OCI-LY7 (cell line): ENCODE results near the gene ALDH16A1. TPM values are rescaled to one million over a fixed set of nuclear protein-coding genes. Genes with fewer than 3 reads are reported as not detected.

Experiments
- BruUV-seq: library from RNA; stranded (reverse); fragments of 400-500 nt; replicated peaks from 2 replicates; lab custom pipeline; 2021; lab: Mats Ljungman, UMichigan
- CTCF ChIA-PET: fragments of 300-600 bp; sonication (Branson Sonifier 250); formaldehyde crosslinking; loops from one replicate; lab custom pipeline; 2022; ENCODE audit warnings: antibody characterized with exemption; ENCODE audit not compliant: unreplicated experiment; lab: Charles Lee
- POLR2A ChIA-PET: fragments of 300-600 bp; sonication (Branson Sonifier 250); formaldehyde crosslinking; loops from one replicate; lab custom pipeline; 2022; ENCODE audit warnings: antibody characterized with exemption; lab: Charles Lee
- DNase-seq: peaks from one replicate; pipeline ENCODE4 v3.0.0-alpha.2; 2015; ENCODE audit warnings: low spot score
- H2AFZ ChIP-seq: fragments of 200-600 bp; sonication (generic), shearing (Covaris generic); 2 replicates; pipeline ENCODE4 v1.6.1; 2014; ENCODE audit warnings: mild to moderate bottlenecking, antibody characterized with exemption, low read length, moderate library complexity
- H3K27ac ChIP-seq: fragments of 200-600 bp; sonication (generic); 2 replicates; pipeline ENCODE4 v1.5.1; 2014; ENCODE audit warnings: mixed run types, low read depth, mild to moderate bottlenecking, moderate library complexity, low read length, inconsistent platforms; ENCODE audit not compliant: poor library complexity, severe bottlenecking
- H3K36me3 ChIP-seq: fragments of 200-600 bp; sonication (generic); 2 replicates; pipeline ENCODE4 v1.6.1; 2014; ENCODE audit warnings: mild to moderate bottlenecking, antibody characterized with exemption, low read length, moderate library complexity, mixed read lengths; ENCODE audit not compliant: insufficient read depth
- H3K4me1 ChIP-seq: fragments of 200-600 bp; sonication (generic); 2 replicates; pipeline ENCODE4 v1.5.1; 2014; ENCODE audit warnings: mild to moderate bottlenecking, low read length; ENCODE audit not compliant: insufficient read depth, poor library complexity, severe bottlenecking
- H3K4me2 ChIP-seq: fragments of 200-600 bp; sonication (generic); 2 replicates; pipeline ENCODE4 v1.6.1; 2014; ENCODE audit warnings: mild to moderate bottlenecking, low read length
- H3K4me3 ChIP-seq: fragments of 200-600 bp; sonication (generic); 2 replicates; pipeline ENCODE4 v1.5.1; 2014; ENCODE audit warnings: mild to moderate bottlenecking, low read depth, low read length; ENCODE audit not compliant: poor library complexity, severe bottlenecking
- H3K79me2 ChIP-seq: fragments of 200-600 bp; sonication (generic); 2 replicates; pipeline ENCODE4 v1.6.1; 2016; ENCODE audit warnings: low read depth, mild to moderate bottlenecking, low read length, moderate library complexity, mixed read lengths; ENCODE audit not compliant: insufficient read depth
- H3K9me2 ChIP-seq: fragments of 200-600 bp; sonication (generic); 2 replicates; pipeline ENCODE4 v1.6.1; 2016; ENCODE audit warnings: mild to moderate bottlenecking, low read length, mixed read lengths; ENCODE audit not compliant: insufficient read depth
- H3K9me3 ChIP-seq: fragments of 200-600 bp; sonication (generic); 2 replicates; pipeline ENCODE4 v1.6.1; 2014; ENCODE audit warnings: mild to moderate bottlenecking, mixed run types, low read length, mixed read lengths
- H4K20me1 ChIP-seq: fragments of 200-600 bp; sonication (generic); 2 replicates; pipeline ENCODE4 v1.6.1; 2014; ENCODE audit warnings: mild to moderate bottlenecking, antibody characterized with exemption, low read length, moderate library complexity, mixed read lengths; ENCODE audit not compliant: insufficient read depth
- CTCF ChIP-seq: fragments of 200-600 bp; sonication (generic); conservative IDR thresholded peaks from 2 replicates; pipeline ENCODE4 v1.5.1; 2014; ENCODE audit warnings: mild to moderate bottlenecking, antibody characterized with exemption, low read length, moderate library complexity, mixed read lengths
- EZH2phosphoT487 ChIP-seq: fragments of 200-600 bp; sonication (generic); IDR thresholded peaks from 2 replicates; pipeline ENCODE4 v1.6.1; 2018; ENCODE audit warnings: low read depth, borderline replicate concordance, mild to moderate bottlenecking, mixed run types, antibody characterized with exemption, low read length, moderate library complexity, mixed read lengths
- intact Hi-C: fragments of 100-400 bp; cut with micrococcal nuclease; formaldehyde crosslinking; loops from one replicate; pipeline ENCODE4 v1.10.0; 2022; ENCODE audit not compliant: unreplicated experiment
- total RNA-seq, 2 experiments: library from RNA; depleted of rRNA in 1 of 2; stranded (reverse); fragments of >200 nt in 1 of 2; shearing (Covaris generic) in 1 of 2; gene quantifications; 2 replicates each; pipeline ENCODE4 v1.2.3, GENCODE V29; 2014 to 2022

ALDH16A1 gene
- total RNA-seq, 2 experiments from 2014 or later: 26.0 to 55.4 TPM

DNA sequence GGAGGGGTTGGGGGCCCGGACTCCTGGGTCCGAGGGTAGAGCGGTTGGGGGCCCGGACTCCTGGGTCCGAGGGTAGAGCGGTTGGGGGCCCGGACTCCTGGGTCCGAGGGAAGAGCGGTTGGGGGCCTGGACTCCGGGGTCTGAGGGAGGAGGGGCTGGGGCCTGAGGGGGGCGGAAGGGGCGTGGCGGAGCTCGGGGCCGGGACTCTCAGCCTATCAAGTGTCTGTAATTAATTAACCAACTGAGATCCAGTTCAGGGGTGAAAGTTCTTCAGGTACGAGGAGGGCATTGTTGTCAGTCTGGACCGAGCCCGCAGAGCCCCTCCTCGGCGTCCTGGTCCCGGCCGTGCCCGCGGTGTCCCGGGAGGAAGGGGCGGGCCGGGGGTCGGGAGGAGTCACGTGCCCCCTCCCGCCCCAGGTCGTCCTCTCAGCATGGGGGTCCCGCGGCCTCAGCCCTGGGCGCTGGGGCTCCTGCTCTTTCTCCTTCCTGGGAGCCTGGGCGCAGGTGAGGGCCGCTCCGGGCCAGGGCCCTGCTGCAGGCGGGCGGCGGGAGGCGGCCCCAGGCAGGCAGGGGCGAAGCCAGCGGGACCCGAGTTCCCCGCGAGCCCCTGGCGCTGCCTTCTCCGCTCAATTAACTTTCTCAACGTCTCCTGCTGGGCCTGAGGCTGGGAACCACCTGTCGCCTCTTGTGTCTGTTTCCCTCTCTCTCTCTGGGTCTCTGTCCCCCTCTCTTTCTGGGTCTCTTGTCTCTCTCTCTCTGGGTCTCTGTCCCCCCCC, 60.1 kb downstream of the ALDH16A1 start:
- no peak overlapping the region for H3K27ac ChIP-seq
- no peaks in the 10 kb centered on the region for H4K20me1 ChIP-seq
- intact Hi-C loops: no loop called here
- no peaks in the 10 kb centered on the region for H3K9me2 ChIP-seq
- H3K4me2 ChIP-seq: peak overlapping the region; percentile 75
- ChIA-PET CTCF (interaction anchor here (0.6 kb wide), 1 partner anchor 164 kb away, joined by 3 read pairs; the partner anchor contains the start of gene PRMT1), POLR2A (interaction anchor here (1.0 kb wide), 1 partner anchor 127 kb away, joined by 4 read pairs; the partner anchor contains the start of gene RRAS)
- BruUV-seq: TSS peak; percentile 69
- TF ChIP-seq CTCF: no peak
- TF ChIP-seq EZH2phosphoT487: no peak
- no peaks in the 10 kb centered on the region for H3K36me3 ChIP-seq
- H3K9me3 ChIP-seq: no peaks in the 10 kb centered on the region
- DNase-seq: peak; percentile 59
- H3K4me3 ChIP-seq: peak overlapping the region; percentile 73
- H3K4me1 ChIP-seq: peaks cover 21% of the 10 kb centered on the region
- H2AFZ ChIP-seq: peak overlapping the region; percentile 79
- H3K79me2 ChIP-seq: no peaks in the 10 kb centered on the region

GRCh38 chr19:49513746-49514118, 60.7 kb downstream of the ALDH16A1 start:
- Histone ChIP-seq H3K9me3 (no peaks in the 10 kb centered on the region), H3K4me1 (peaks cover 21% of the 10 kb centered on the region), H3K79me2 (no peaks in the 10 kb centered on the region), H3K4me2 (peak overlapping the region; percentile 75), H2AFZ (peak overlapping the region; percentile 79; the same call in 1 of the 2 replicates), H3K9me2 (no peaks in the 10 kb centered on the region), H4K20me1 (no peaks in the 10 kb centered on the region), H3K36me3 (no peaks in the 10 kb centered on the region), H3K27ac (no peak overlapping the region), H3K4me3 (peak overlapping the region; percentile 73)
- intact Hi-C loops: no loop called here
- no TSS peak for BruUV-seq
- ChIA-PET POLR2A (interaction anchor here (1.0 to 1.1 kb wide), 2 partner anchors 127 to 162 kb away, joined by 3 to 4 read pairs; partner anchors contain the start of gene RRAS), CTCF (no interaction called here)
- TF ChIP-seq CTCF: no peak
- TF ChIP-seq EZH2phosphoT487: no peak
- DNase-seq: no peak

GRCh38 chr19:49514151-49514550, 61.1 kb downstream of the ALDH16A1 start:
- no peak for DNase-seq
- Histone ChIP-seq H3K9me2 (no peaks in the 10 kb centered on the region), H3K27ac (no peak overlapping the region), H4K20me1 (no peaks in the 10 kb centered on the region), H3K36me3 (no peaks in the 10 kb centered on the region), H3K4me2 (peak overlapping the region; percentile 75), H2AFZ (no peak overlapping the region), H3K9me3 (no peaks in the 10 kb centered on the region), H3K4me3 (no peak overlapping the region), H3K4me1 (peaks cover 21% of the 10 kb centered on the region), H3K79me2 (no peaks in the 10 kb centered on the region)
- intact Hi-C loops: no loop called here
- POLR2A ChIA-PET: interaction anchor here (1.1 kb wide), 1 partner anchor 162 kb away, joined by 3 read pairs; no protein-coding TSS in a partner anchor
- TF ChIP-seq CTCF (no peak), EZH2phosphoT487 (no peak)
- CTCF ChIA-PET: no interaction called here
- BruUV-seq: no TSS peak
